HCT116 (cell line): ENCODE results near the gene ARRDC2. TPM values are rescaled to one million over a fixed set of nuclear protein-coding genes. Genes with fewer than 3 reads are reported as not detected.

Experiments
- ATAC-seq: fragments of 200-7000 bp; cut with Tn5 transposase; 2 replicates; pipeline ENCODE4 v1.9.1; 2020; ENCODE audit warnings: mild to moderate bottlenecking, moderate library complexity
- BruUV-seq: library from RNA; stranded (reverse); fragments of 400-500 nt; replicated peaks from 2 replicates; lab custom pipeline; 2021; lab: Mats Ljungman, UMichigan
- CTCF ChIA-PET: fragments of 300-600 bp; sonication (Branson Sonifier 250); formaldehyde crosslinking; loops from one replicate; lab custom pipeline; 2021; ENCODE audit warnings: antibody characterized with exemption; lab: Charles Lee
- POLR2A ChIA-PET: fragments of 300-600, 350-600 bp; sonication (Branson Sonifier 250); formaldehyde crosslinking; loops from one replicate; lab custom pipeline; 2021; ENCODE audit warnings: antibody characterized with exemption; lab: Charles Lee
- RAD21 ChIA-PET, 2 experiments: fragments of 300-600 bp; sonication (Branson Sonifier 250); formaldehyde crosslinking; loops; one replicate each; lab custom pipeline; 2023; ENCODE audit warnings: low total read pairs in 2 of 2; ENCODE audit not compliant: uncharacterized antibody in 2 of 2, unreplicated experiment in 2 of 2, low non-redundant PET in 1 of 2; lab: Charles Lee
- DNase-seq: peaks from one replicate; pipeline ENCODE4 v3.0.0-alpha.2; 2010; ENCODE audit warnings: low read depth, low spot score
- H2AFZ ChIP-seq: fragments of 200-600 bp; shearing (Covaris generic), sonication (generic); 2 replicates; pipeline ENCODE4 v1.6.1; 2017; ENCODE audit warnings: low read depth, mixed run types, mixed read lengths, antibody characterized with exemption, low read length; ENCODE audit not compliant: poor library complexity, severe bottlenecking
- H3K27ac ChIP-seq: 2 replicates; pipeline ENCODE4 v1.5.1; 2012; ENCODE audit warnings: low read depth, low read length
- H3K27me3 ChIP-seq: fragments of 200-600 bp; sonication (generic); 2 replicates; pipeline ENCODE4 v1.6.1; 2016; ENCODE audit warnings: mixed run types, low read length, mixed read lengths; ENCODE audit not compliant: insufficient read depth
- H3K36me3 ChIP-seq, 2 experiments: fragments of 200-500 bp in 1 of 2; fragments of 200-600 bp in 1 of 2; sonication (Bioruptor generic) in 1 of 2; sonication (generic) in 1 of 2; 2 replicates each; pipeline versions ENCODE4 v1.5.1 to v1.6.1; 2014 to 2016; ENCODE audit warnings: low read length in 2 of 2, inconsistent platforms in 1 of 2, mixed read lengths in 1 of 2, mixed run types in 1 of 2; ENCODE audit not compliant: insufficient read depth in 2 of 2, control insufficient read depth in 1 of 2
- H3K4me1 ChIP-seq, 2 experiments: fragments of 200-600 bp in 1 of 2; sonication (generic) in 1 of 2; 2 replicates each; pipeline versions ENCODE4 v1.5.1 to v1.6.1; 2012 to 2017; ENCODE audit warnings: low read length in 2 of 2, inconsistent platforms in 1 of 2, mild to moderate bottlenecking in 1 of 2, mixed read lengths in 1 of 2, mixed run types in 1 of 2, moderate library complexity in 1 of 2; ENCODE audit not compliant: insufficient read depth in 2 of 2, control insufficient read depth in 1 of 2
- H3K4me2 ChIP-seq: fragments of 200-600 bp; sonication (generic); 2 replicates; pipeline ENCODE4 v1.6.1; 2017; ENCODE audit warnings: mixed run types, low read length, mixed read lengths
- H3K4me3 ChIP-seq, 2 experiments: fragments of 200-600 bp in 1 of 2; sonication (generic) in 1 of 2; replicated peaks in 1 of 2; 2 replicates each; pipeline ENCODE4 v1.5.1; 2011 to 2016; ENCODE audit warnings: low read length in 2 of 2, control low read depth in 1 of 2, low read depth in 1 of 2, mild to moderate bottlenecking in 1 of 2, mixed read lengths in 1 of 2, mixed run types in 1 of 2
- H3K79me2 ChIP-seq: fragments of 200-600 bp; sonication (generic); 2 replicates; pipeline ENCODE4 v1.6.1; 2017; ENCODE audit warnings: mild to moderate bottlenecking, mixed run types, low read length, moderate library complexity, mixed read lengths; ENCODE audit not compliant: insufficient read depth
- H3K9ac ChIP-seq: fragments of 200-600 bp; sonication (generic); 2 replicates; pipeline ENCODE4 v1.6.1; 2016; ENCODE audit warnings: low read length, mixed read lengths
- H3K9me2 ChIP-seq: fragments of 200-600 bp; sonication (generic), shearing (Covaris generic); 2 replicates; pipeline ENCODE4 v1.6.1; 2017; ENCODE audit warnings: mixed run types, mild to moderate bottlenecking, moderate library complexity; ENCODE audit not compliant: insufficient read depth
- H3K9me3 ChIP-seq, 2 experiments: fragments of 200-500 bp in 1 of 2; fragments of 200-600 bp in 1 of 2; sonication (Bioruptor generic) in 1 of 2; sonication (generic) in 1 of 2; 2 replicates each; pipeline ENCODE4 v1.6.1; 2014 to 2017; ENCODE audit warnings: low read length in 2 of 2, mixed read lengths in 2 of 2, inconsistent platforms in 1 of 2, low read depth in 1 of 2, mild to moderate bottlenecking in 1 of 2, mixed run types in 1 of 2, moderate library complexity in 1 of 2; ENCODE audit not compliant: control insufficient read depth in 1 of 2, insufficient read depth in 1 of 2
- H4K20me1 ChIP-seq: fragments of 200-600 bp; sonication (generic), shearing (Covaris generic); 2 replicates; pipeline ENCODE4 v1.6.1; 2017; ENCODE audit warnings: mixed run types, mild to moderate bottlenecking, moderate library complexity; ENCODE audit not compliant: insufficient read depth
- CBX3 ChIP-seq: IDR thresholded peaks from 2 replicates; pipeline ENCODE4 v1.6.1; 2012; ENCODE audit warnings: low read depth
- CEBPB ChIP-seq: IDR thresholded peaks from 2 replicates; pipeline ENCODE4 v1.6.1; 2012; ENCODE audit warnings: low read depth
- ELF1 ChIP-seq: IDR thresholded peaks from 2 replicates; pipeline ENCODE4 v1.6.1; 2012; ENCODE audit warnings: low read depth, borderline replicate concordance
- EZH2 ChIP-seq: fragments of 200-600 bp; sonication (generic); IDR thresholded peaks from 2 replicates; pipeline ENCODE4 v1.6.1; 2017; ENCODE audit warnings: antibody characterized with exemption, mixed run types
- FOSL1 ChIP-seq: IDR thresholded peaks from 2 replicates; pipeline ENCODE4 v1.6.1; 2012; ENCODE audit warnings: low read depth
- JUND ChIP-seq: IDR thresholded peaks from 2 replicates; pipeline ENCODE4 v1.6.1; 2012
- POLR2AphosphoS5 ChIP-seq: IDR thresholded peaks from 2 replicates; pipeline ENCODE4 v1.6.1; 2011; ENCODE audit warnings: mild to moderate bottlenecking, low read depth, low read length, moderate library complexity
- RAD21 ChIP-seq: IDR thresholded peaks from 2 replicates; pipeline ENCODE4 v1.6.1; 2012; ENCODE audit warnings: low read depth, mild to moderate bottlenecking
- REST ChIP-seq: IDR thresholded peaks from 2 replicates; pipeline ENCODE4 v1.6.1; 2012; ENCODE audit warnings: low read depth
- SIN3A ChIP-seq: IDR thresholded peaks from 2 replicates; pipeline ENCODE4 v1.6.1; 2012; ENCODE audit warnings: low read depth
- SP1 ChIP-seq: IDR thresholded peaks from 2 replicates; pipeline ENCODE4 v1.6.1; 2012; ENCODE audit warnings: low read depth
- SRF ChIP-seq: IDR thresholded peaks from 2 replicates; pipeline ENCODE4 v1.6.1; 2012; ENCODE audit warnings: low read depth
- TCF7L2 ChIP-seq: IDR thresholded peaks from 2 replicates; pipeline ENCODE4 v1.7.0; 2011; ENCODE audit warnings: borderline replicate concordance, inconsistent platforms; ENCODE audit not compliant: insufficient read depth, insufficient read length; ENCODE audit errors: extremely low read depth
- YY1 ChIP-seq: IDR thresholded peaks from 2 replicates; pipeline ENCODE4 v1.6.1; 2011; ENCODE audit warnings: low read length, low read depth, moderate library complexity, mild to moderate bottlenecking; ENCODE audit not compliant: insufficient replicate concordance; ENCODE audit errors: extremely low read depth
- ZNF274 ChIP-seq: fragments of 200-500 bp; sonication (Bioruptor generic); IDR thresholded peaks from 2 replicates; pipeline ENCODE4 v1.6.1; 2014; ENCODE audit warnings: mild to moderate bottlenecking, low read depth, low read length, inconsistent platforms
- intact Hi-C: fragments of 100-400 bp; cut with micrococcal nuclease; formaldehyde crosslinking; loops from 2 replicates; pipeline ENCODE4 v1.10.0; 2022
- total RNA-seq: library from RNA; stranded (reverse); gene quantifications from one replicate; pipeline ENCODE4 v1.2.1, GENCODE V29; 2021; ENCODE audit not compliant: unreplicated experiment
- TF ChIP-seq, protein P1 (sequence below): IDR thresholded peaks from 2 replicates; pipeline ENCODE4 v1.6.1; 2012
- TF ChIP-seq, protein P2 (sequence below): IDR thresholded peaks from 2 replicates; pipeline ENCODE4 v1.6.1; 2011; ENCODE audit warnings: mild to moderate bottlenecking, low read length, moderate library complexity; ENCODE audit not compliant: insufficient replicate concordance; ENCODE audit errors: extremely low read depth

ARRDC2 gene
- total RNA-seq, 1 experiment from 2014 or later = 36.5 TPM

DNA sequence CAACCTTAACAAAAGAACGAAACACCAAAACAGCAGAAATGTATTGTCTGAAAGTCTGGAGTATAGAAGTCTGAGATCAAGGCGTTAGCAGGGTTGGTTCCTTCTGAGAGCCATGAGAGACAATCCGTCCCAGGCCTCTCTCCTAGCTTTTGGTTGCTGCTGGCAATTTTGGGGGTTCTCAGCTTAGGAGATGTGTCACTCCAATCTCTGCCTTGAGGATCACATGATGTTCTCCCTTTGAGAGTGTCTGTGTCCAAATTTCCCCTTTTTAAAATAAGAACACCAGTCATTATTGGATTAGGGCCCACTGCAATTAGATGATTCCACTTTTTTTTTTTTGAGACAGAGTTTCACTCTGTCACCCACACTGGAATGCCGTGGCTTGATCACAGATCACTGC, 30.9 kb upstream of the ARRDC2 start:
- Histone ChIP-seq H3K27me3 (no peaks in the 10 kb centered on the region), H3K4me3 (no peak overlapping the region), H3K27ac (no peak overlapping the region), H3K9me2 (no peaks in the 10 kb centered on the region), H4K20me1 (no peaks in the 10 kb centered on the region), H3K9me3 (no peaks in the 10 kb centered on the region), H3K9ac (no peak overlapping the region), H3K36me3 (no peaks in the 10 kb centered on the region), H3K4me2 (no peak overlapping the region), H2AFZ (no peak overlapping the region), H3K4me1 (no peaks in the 10 kb centered on the region), H3K79me2 (no peaks in the 10 kb centered on the region)
- ChIA-PET POLR2A (no interaction called here), RAD21 (no interaction called here), CTCF (interaction anchor here (1.8 kb wide), 1 partner anchor 39 kb away, joined by 3 read pairs; no protein-coding TSS in a partner anchor)
- no peak for TF ChIP-seq EZH2
- TF ChIP-seq FOSL1 = no peak
- no peak for TF ChIP-seq CBX3
- TF ChIP-seq SP1 = no peak
- ATAC-seq = no peak
- no peak for DNase-seq
- intact Hi-C loops = no loop called here
- no TSS peak for BruUV-seq

DNA sequence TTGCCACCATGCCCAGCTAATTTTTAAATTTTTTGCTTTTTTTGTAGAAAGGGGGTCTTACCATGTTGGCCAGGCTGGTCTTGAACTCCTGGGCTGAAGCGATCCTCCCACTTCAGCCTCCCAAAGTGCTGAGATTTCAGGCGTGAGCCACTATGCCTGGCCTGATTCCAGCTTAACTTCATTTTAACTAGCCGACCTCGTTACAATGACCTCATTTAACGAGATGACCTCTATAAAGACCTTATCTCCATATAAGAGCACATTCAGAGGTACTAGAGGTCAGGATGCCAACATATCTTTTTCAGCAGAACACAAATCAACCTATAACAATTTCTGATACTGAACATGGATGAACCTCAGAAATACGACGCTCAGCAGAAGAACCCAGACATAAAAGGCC, 30.5 kb upstream of the ARRDC2 start:
- Histone ChIP-seq H3K9ac (no peak overlapping the region), H3K4me1 (no peaks in the 10 kb centered on the region), H3K27me3 (no peaks in the 10 kb centered on the region), H3K27ac (no peak overlapping the region), H2AFZ (no peak overlapping the region), H3K9me2 (no peaks in the 10 kb centered on the region), H4K20me1 (no peaks in the 10 kb centered on the region), H3K9me3 (no peaks in the 10 kb centered on the region), H3K4me2 (no peak overlapping the region), H3K36me3 (no peaks in the 10 kb centered on the region), H3K4me3 (no peak overlapping the region), H3K79me2 (no peaks in the 10 kb centered on the region)
- no peak for DNase-seq
- intact Hi-C loops = no loop called here
- no peak for ATAC-seq
- no TSS peak for BruUV-seq
- ChIA-PET POLR2A (no interaction called here), CTCF (no interaction called here), RAD21 (no interaction called here)
- no peak for TF ChIP-seq CEBPB
- TF ChIP-seq YY1 = no peak
- TF ChIP-seq TCF7L2 = no peak
- TF ChIP-seq REST = no peak
- no peak for TF ChIP-seq ZNF274
- no peak for TF ChIP-seq SRF
- no peak for TF ChIP-seq RAD21
- no peak for TF ChIP-seq SIN3A
- no peak for TF ChIP-seq POLR2AphosphoS5
- TF ChIP-seq, protein P1, sequence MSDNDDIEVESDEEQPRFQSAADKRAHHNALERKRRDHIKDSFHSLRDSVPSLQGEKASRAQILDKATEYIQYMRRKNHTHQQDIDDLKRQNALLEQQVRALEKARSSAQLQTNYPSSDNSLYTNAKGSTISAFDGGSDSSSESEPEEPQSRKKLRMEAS = no peak
- TF ChIP-seq JUND = no peak
- no peak for TF ChIP-seq ELF1
- TF ChIP-seq CBX3 = no peak
- TF ChIP-seq, protein P2, sequence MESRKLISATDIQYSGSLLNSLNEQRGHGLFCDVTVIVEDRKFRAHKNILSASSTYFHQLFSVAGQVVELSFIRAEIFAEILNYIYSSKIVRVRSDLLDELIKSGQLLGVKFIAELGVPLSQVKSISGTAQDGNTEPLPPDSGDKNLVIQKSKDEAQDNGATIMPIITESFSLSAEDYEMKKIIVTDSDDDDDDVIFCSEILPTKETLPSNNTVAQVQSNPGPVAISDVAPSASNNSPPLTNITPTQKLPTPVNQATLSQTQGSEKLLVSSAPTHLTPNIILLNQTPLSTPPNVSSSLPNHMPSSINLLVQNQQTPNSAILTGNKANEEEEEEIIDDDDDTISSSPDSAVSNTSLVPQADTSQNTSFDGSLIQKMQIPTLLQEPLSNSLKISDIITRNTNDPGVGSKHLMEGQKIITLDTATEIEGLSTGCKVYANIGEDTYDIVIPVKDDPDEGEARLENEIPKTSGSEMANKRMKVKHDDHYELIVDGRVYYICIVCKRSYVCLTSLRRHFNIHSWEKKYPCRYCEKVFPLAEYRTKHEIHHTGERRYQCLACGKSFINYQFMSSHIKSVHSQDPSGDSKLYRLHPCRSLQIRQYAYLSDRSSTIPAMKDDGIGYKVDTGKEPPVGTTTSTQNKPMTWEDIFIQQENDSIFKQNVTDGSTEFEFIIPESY = no peak
- no peak for TF ChIP-seq FOSL1
- no peak for TF ChIP-seq EZH2
